Neural cell (in vitro differentiated cells): Measurements from ENCODE around the gene WDR1. TPM values are rescaled to one million over a fixed set of nuclear protein-coding genes. Genes with fewer than 3 reads are reported as not detected.

ENCODE experiments used
- H2AFZ ChIP-seq: fragments of 200-600, 300-800 bp; sonication (generic), shearing (Covaris generic); 2 replicates; pipeline ENCODE4 v1.6.0; 2014; ENCODE audit warnings: low read depth, mild to moderate bottlenecking, antibody characterized with exemption, low read length, moderate library complexity
- H3F3A ChIP-seq: fragments of 200-600 bp; shearing (Covaris generic); 2 replicates; pipeline ENCODE4 v1.6.1; 2016; ENCODE audit warnings: mild to moderate bottlenecking, moderate library complexity, mixed read lengths, antibody characterized with exemption, low read length; ENCODE audit not compliant: insufficient read depth, poor library complexity, severe bottlenecking
- H3K27ac ChIP-seq: fragments of 200-600, 300-800 bp; sonication (generic), shearing (Covaris generic); 2 replicates; pipeline ENCODE4 v1.5.1; 2014; ENCODE audit warnings: mild to moderate bottlenecking, low read length, moderate library complexity
- H3K27me3 ChIP-seq: fragments of 300-800, 200-600 bp; sonication (generic), shearing (Covaris generic); 2 replicates; pipeline ENCODE4 v1.6.0; 2014; ENCODE audit warnings: mild to moderate bottlenecking, low read depth, low read length, moderate library complexity; ENCODE audit not compliant: insufficient read depth
- H3K36me3 ChIP-seq: fragments of 300-800, 200-600 bp; sonication (generic), shearing (Covaris generic); 2 replicates; pipeline ENCODE4 v1.5.1; 2014; ENCODE audit warnings: mild to moderate bottlenecking, antibody characterized with exemption, low read length, moderate library complexity; ENCODE audit not compliant: insufficient read depth
- H3K4me2 ChIP-seq: fragments of 300-800, 200-600 bp; sonication (generic), shearing (Covaris generic); 2 replicates; pipeline ENCODE4 v1.6.0; 2014; ENCODE audit warnings: mild to moderate bottlenecking, low read length
- H3K4me3 ChIP-seq: fragments of 300-800, 200-600 bp; sonication (generic), shearing (Covaris generic); 2 replicates; pipeline ENCODE4 v1.5.1; 2014; ENCODE audit warnings: mild to moderate bottlenecking, low read length, moderate library complexity
- H3K79me2 ChIP-seq: fragments of 200-600 bp; shearing (Covaris generic); replicated peaks from 2 replicates; pipeline ENCODE4 v1.6.0; 2014; ENCODE audit warnings: mild to moderate bottlenecking, low read length, moderate library complexity; ENCODE audit not compliant: insufficient read depth
- H3K9ac ChIP-seq: fragments of 300-800, 200-600 bp; sonication (generic), shearing (Covaris generic); 2 replicates; pipeline ENCODE4 v1.6.1; 2016; ENCODE audit warnings: mild to moderate bottlenecking, low read length, mixed read lengths
- H3K9me2 ChIP-seq: fragments of 200-600 bp; shearing (Covaris generic); 2 replicates; pipeline ENCODE4 v1.6.1; 2016; ENCODE audit warnings: mild to moderate bottlenecking, low read length, mixed read lengths; ENCODE audit not compliant: insufficient read depth
- H3K9me3 ChIP-seq: fragments of 200-600, 300-800 bp; sonication (generic), shearing (Covaris generic); 2 replicates; pipeline ENCODE4 v1.6.1; 2016; ENCODE audit warnings: mild to moderate bottlenecking, mixed run types, low read length, moderate library complexity, mixed read lengths
- H4K20me1 ChIP-seq: fragments of 200-600 bp; shearing (Covaris generic); 2 replicates; pipeline ENCODE4 v1.6.1; 2016; ENCODE audit warnings: mild to moderate bottlenecking, mixed run types; ENCODE audit not compliant: insufficient read depth
- EP300 ChIP-seq: fragments of 450-650 bp; conservative IDR thresholded peaks from 2 replicates; pipeline ENCODE4 v1.6.1; 2014; ENCODE audit warnings: antibody characterized with exemption, mild to moderate bottlenecking, moderate library complexity; ENCODE audit not compliant: poor library complexity, severe bottlenecking
- EZH2 ChIP-seq: fragments of 200-600, 300-800 bp; shearing (Covaris generic), sonication (generic); IDR thresholded peaks from 2 replicates; pipeline ENCODE4 v1.6.1; 2014; ENCODE audit warnings: antibody characterized with exemption, low read length, borderline replicate concordance, mild to moderate bottlenecking; ENCODE audit not compliant: insufficient read depth, poor library complexity, severe bottlenecking
- MXI1 ChIP-seq: fragments of 450-650 bp; conservative IDR thresholded peaks from 2 replicates; pipeline ENCODE4 v1.6.1; 2014; ENCODE audit warnings: antibody characterized with exemption, mild to moderate bottlenecking; ENCODE audit not compliant: poor library complexity, severe bottlenecking
- POLR2AphosphoS5 ChIP-seq: IDR thresholded peaks from 2 replicates; pipeline ENCODE4 v1.6.1; 2012
- RAD21 ChIP-seq: fragments of 450-650 bp; conservative IDR thresholded peaks from 2 replicates; pipeline ENCODE4 v1.6.1; 2014; ENCODE audit warnings: antibody characterized with exemption, mild to moderate bottlenecking, moderate library complexity
- SMC3 ChIP-seq: fragments of 450-650 bp; conservative IDR thresholded peaks from 2 replicates; pipeline ENCODE4 v1.6.1; 2014; ENCODE audit warnings: antibody characterized with exemption, mild to moderate bottlenecking, moderate library complexity; ENCODE audit not compliant: poor library complexity
- TAF1 ChIP-seq: IDR thresholded peaks from 2 replicates; pipeline ENCODE4 v1.6.1; 2012; ENCODE audit warnings: low read depth
- polyA plus RNA-seq: library from polyadenylated mRNA; depleted of rRNA; stranded (reverse); fragments of >200 nt; gene quantifications from 2 replicates; pipeline ENCODE4 v1.2.3, GENCODE V29; 2014
- TF ChIP-seq, protein P1 (sequence below): IDR thresholded peaks from 2 replicates; pipeline ENCODE4 v1.6.1; 2012; ENCODE audit warnings: borderline replicate concordance
- TF ChIP-seq, protein P2 (sequence below): fragments of 450-650 bp; IDR thresholded peaks from 2 replicates; pipeline ENCODE4 v1.5.1; 2014; ENCODE audit warnings: antibody characterized with exemption, mild to moderate bottlenecking, moderate library complexity; ENCODE audit not compliant: poor library complexity, severe bottlenecking

Gene WDR1
- polyA plus RNA-seq, 1 donor from 2014 or later: 106 TPM

DNA sequence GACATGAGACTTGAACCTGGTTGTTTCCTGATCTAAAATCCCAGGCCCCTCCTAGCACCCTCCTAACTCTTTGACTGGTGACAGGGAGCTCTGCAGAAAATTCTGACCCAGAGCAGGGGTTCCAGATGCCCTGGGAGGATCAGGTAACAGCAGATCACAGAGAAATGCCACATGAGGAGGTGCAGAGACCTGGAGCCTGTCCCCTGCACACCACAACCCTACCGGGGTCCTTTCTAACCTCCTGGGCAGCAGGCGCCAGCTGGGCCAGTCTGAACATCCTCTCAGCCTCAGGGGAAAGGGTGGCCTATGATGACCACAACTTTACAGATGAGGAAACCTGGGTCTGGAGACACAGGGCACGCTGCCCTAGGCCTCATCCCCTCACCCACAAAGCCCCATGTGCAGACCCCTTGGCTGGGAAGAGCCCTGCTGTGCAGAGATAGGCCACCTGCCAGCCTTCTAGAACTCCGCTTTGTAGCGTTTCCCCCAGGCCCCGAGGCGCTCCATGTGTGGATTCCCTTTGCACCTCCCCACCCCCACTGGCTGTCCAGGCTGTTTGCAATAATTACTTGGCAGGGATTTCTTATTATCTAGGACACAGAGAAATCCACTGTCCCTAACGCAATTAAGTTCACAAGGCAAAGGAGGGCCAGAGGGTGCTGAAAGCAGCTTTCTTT lies 36.5 kb downstream of the WDR1 start:
- TF ChIP-seq TAF1: no peak
- no peak overlapping the region for H2AFZ ChIP-seq
- no peak overlapping the region for H3K9ac ChIP-seq
- no peaks in the 10 kb centered on the region for H4K20me1 ChIP-seq
- H3K27me3 ChIP-seq: no peaks in the 10 kb centered on the region
- H3F3A ChIP-seq: no peaks in the 10 kb centered on the region
- no peaks in the 10 kb centered on the region for H3K9me2 ChIP-seq
- H3K9me3 ChIP-seq: no peaks in the 10 kb centered on the region
- no peak overlapping the region for H3K27ac ChIP-seq
- peaks cover 15% of the 10 kb centered on the region for H3K36me3 ChIP-seq
- H3K4me2 ChIP-seq: no peak overlapping the region
- H3K4me3 ChIP-seq: no peak overlapping the region
- H3K79me2 ChIP-seq: no peaks in the 10 kb centered on the region

DNA sequence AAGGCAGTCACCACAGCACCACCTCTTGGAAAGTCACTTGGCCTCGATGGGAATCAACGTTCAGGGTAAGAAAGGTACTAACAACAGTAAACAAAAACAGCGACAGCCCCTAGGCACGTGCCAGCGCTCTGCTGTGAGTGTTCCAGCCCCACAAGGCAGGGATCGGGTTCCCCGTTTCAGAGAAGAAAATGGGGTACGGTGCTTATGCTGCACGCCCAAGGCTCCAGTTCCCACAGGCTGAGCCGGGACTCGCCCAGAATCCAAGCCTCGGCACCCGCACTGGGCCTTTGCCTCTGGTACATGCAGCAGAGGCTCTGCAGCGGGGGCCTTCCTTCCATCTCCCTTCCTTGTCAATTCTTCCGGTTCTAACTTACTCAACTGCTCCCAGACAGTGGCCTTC lies 37.3 kb downstream of the WDR1 start:
- no peak overlapping the region for H3K4me2 ChIP-seq
- H3K9ac ChIP-seq: no peak overlapping the region
- no peaks in the 10 kb centered on the region for H3F3A ChIP-seq
- H3K9me3 ChIP-seq: no peaks in the 10 kb centered on the region
- H4K20me1 ChIP-seq: no peaks in the 10 kb centered on the region
- TF ChIP-seq RAD21 (no peak), EZH2 (no peak), TAF1 (no peak), MXI1 (no peak)
- TF ChIP-seq, protein P1, sequence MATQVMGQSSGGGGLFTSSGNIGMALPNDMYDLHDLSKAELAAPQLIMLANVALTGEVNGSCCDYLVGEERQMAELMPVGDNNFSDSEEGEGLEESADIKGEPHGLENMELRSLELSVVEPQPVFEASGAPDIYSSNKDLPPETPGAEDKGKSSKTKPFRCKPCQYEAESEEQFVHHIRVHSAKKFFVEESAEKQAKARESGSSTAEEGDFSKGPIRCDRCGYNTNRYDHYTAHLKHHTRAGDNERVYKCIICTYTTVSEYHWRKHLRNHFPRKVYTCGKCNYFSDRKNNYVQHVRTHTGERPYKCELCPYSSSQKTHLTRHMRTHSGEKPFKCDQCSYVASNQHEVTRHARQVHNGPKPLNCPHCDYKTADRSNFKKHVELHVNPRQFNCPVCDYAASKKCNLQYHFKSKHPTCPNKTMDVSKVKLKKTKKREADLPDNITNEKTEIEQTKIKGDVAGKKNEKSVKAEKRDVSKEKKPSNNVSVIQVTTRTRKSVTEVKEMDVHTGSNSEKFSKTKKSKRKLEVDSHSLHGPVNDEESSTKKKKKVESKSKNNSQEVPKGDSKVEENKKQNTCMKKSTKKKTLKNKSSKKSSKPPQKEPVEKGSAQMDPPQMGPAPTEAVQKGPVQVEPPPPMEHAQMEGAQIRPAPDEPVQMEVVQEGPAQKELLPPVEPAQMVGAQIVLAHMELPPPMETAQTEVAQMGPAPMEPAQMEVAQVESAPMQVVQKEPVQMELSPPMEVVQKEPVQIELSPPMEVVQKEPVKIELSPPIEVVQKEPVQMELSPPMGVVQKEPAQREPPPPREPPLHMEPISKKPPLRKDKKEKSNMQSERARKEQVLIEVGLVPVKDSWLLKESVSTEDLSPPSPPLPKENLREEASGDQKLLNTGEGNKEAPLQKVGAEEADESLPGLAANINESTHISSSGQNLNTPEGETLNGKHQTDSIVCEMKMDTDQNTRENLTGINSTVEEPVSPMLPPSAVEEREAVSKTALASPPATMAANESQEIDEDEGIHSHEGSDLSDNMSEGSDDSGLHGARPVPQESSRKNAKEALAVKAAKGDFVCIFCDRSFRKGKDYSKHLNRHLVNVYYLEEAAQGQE: no peak
- peaks cover 19% of the 10 kb centered on the region for H3K36me3 ChIP-seq
- H3K79me2 ChIP-seq: no peaks in the 10 kb centered on the region
- no peaks in the 10 kb centered on the region for H3K9me2 ChIP-seq
- H3K27ac ChIP-seq: no peak overlapping the region
- H2AFZ ChIP-seq: no peak overlapping the region
- no peaks in the 10 kb centered on the region for H3K27me3 ChIP-seq
- no peak overlapping the region for H3K4me3 ChIP-seq

DNA sequence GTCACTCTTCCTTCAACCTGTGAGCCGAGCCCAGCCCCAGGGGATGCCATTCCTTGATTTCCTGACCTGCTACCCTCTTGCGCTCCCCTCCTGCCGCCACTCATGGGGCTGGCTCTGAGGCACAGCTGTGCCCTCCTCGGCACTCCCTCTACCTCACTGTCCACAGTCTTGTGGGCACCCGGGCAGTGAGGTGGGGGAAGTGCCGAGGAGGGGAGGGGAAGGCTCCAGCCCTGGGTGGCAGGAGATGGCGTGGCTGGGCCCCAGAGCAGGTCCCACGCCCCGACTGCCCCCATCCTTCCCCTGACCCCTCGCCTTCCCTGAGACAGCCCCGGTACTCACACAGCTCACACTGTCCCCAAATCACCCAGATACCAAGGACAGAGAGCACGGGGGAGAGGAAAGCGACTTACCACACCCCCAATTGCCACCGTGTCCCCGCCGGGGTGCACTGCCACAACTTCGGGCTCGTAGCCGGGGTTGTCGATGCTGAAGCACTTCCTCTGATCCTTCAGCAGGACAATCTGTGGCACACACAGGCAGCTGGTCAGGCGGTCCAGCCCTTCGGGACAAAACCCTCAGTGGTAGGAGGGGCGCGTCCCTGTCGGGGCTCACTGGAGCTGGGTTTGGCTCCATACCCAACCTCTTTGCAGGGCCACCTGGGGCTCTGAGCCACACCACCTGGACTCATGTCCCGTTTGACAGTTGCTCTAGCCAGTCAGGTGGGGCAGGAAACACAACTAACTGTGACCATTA lies 37.9 kb downstream of the WDR1 start:
- Histone ChIP-seq H3K9me3 (no peaks in the 10 kb centered on the region), H3K36me3 (peaks cover 19% of the 10 kb centered on the region), H3K27me3 (no peaks in the 10 kb centered on the region), H3K27ac (no peak overlapping the region), H3K4me3 (no peak overlapping the region), H3F3A (no peaks in the 10 kb centered on the region), H4K20me1 (no peaks in the 10 kb centered on the region), H3K9ac (no peak overlapping the region), H2AFZ (no peak overlapping the region), H3K4me2 (no peak overlapping the region), H3K9me2 (no peaks in the 10 kb centered on the region), H3K79me2 (no peaks in the 10 kb centered on the region)
- TF ChIP-seq, protein P1: no peak
- no peak for TF ChIP-seq MXI1
- no peak for TF ChIP-seq POLR2AphosphoS5
- TF ChIP-seq TAF1: no peak
- no peak for TF ChIP-seq SMC3
- TF ChIP-seq EZH2: no peak
- TF ChIP-seq, protein P2, sequence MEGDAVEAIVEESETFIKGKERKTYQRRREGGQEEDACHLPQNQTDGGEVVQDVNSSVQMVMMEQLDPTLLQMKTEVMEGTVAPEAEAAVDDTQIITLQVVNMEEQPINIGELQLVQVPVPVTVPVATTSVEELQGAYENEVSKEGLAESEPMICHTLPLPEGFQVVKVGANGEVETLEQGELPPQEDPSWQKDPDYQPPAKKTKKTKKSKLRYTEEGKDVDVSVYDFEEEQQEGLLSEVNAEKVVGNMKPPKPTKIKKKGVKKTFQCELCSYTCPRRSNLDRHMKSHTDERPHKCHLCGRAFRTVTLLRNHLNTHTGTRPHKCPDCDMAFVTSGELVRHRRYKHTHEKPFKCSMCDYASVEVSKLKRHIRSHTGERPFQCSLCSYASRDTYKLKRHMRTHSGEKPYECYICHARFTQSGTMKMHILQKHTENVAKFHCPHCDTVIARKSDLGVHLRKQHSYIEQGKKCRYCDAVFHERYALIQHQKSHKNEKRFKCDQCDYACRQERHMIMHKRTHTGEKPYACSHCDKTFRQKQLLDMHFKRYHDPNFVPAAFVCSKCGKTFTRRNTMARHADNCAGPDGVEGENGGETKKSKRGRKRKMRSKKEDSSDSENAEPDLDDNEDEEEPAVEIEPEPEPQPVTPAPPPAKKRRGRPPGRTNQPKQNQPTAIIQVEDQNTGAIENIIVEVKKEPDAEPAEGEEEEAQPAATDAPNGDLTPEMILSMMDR: no peak
- no peak for TF ChIP-seq RAD21
- TF ChIP-seq EP300: no peak
